Kidney tubule cell (primary cell): ENCODE results near the gene MEI4.
"Not testable (repeated sequence)": the region's sequence is repeated elsewhere in the genome, so short reads cannot be mapped to it uniquely, and the experiment has no call there.

Source experiments
- DNase-seq: peaks from one replicate; pipeline ENCODE4 v3.0.0-alpha.2; 2018; ENCODE audit warnings: low spot score

The MEI4 gene

GRCh38 chr6:77652739-77653138 is at the start of gene MEI4:
Gene MEI4 (plus strand): TSS chr6:77653039. CDS start chr6:77690672, 37,633 bp downstream.
- no peak for DNase-seq

- no peak for DNase-seq
Observed at GRCh38 chr6:77604476-77604875, 48.4 kb upstream of the MEI4 start.

GRCh38 chr6:77607004-77607403 is 45.8 kb upstream of the MEI4 start:
- no peak for DNase-seq

GRCh38 chr6:77609106-77609505 is 43.7 kb upstream of the MEI4 start:
- no peak for DNase-seq

- DNase-seq: no peak
Observed at GRCh38 chr6:77619114-77619513, 33.7 kb upstream of the MEI4 start.

GRCh38 chr6:77620278-77620882 is 32.5 kb upstream of the MEI4 start:
- peak; percentile 12 for DNase-seq

GRCh38 chr6:77624515-77624914 is 28.3 kb upstream of the MEI4 start:
- DNase-seq: no peak

GRCh38 chr6:77626426-77626825 is 26.4 kb upstream of the MEI4 start:
- no peak for DNase-seq

GRCh38 chr6:77630014-77630413 is 22.8 kb upstream of the MEI4 start:
- no peak for DNase-seq

- no peak for DNase-seq
Observed at GRCh38 chr6:77633471-77633870, 19.4 kb upstream of the MEI4 start.

GRCh38 chr6:77633993-77634715 is 18.7 kb upstream of the MEI4 start:
- no peak for DNase-seq

- no peak for DNase-seq
Observed at GRCh38 chr6:77638129-77638830, 14.6 kb upstream of the MEI4 start.

GRCh38 chr6:77644102-77644705 is 8.6 kb upstream of the MEI4 start:
- DNase-seq: no peak

GRCh38 chr6:77650098-77650663 is 2.7 kb upstream of the MEI4 start:
- peak; percentile 77 for DNase-seq

GRCh38 chr6:77653816-77654215 is 977 bp downstream of the MEI4 start:
- no peak for DNase-seq

- DNase-seq: not testable (repeated sequence)
Observed at GRCh38 chr6:77655035-77655434, 2.2 kb downstream of the MEI4 start.

- DNase-seq: peak; percentile 21
Observed at GRCh38 chr6:77656999-77657764, 4.3 kb downstream of the MEI4 start.

- DNase-seq: no peak
Observed at GRCh38 chr6:77666340-77666739, 13.5 kb downstream of the MEI4 start.

GRCh38 chr6:77666846-77667245 is 14.0 kb downstream of the MEI4 start:
- no peak for DNase-seq

- no peak for DNase-seq
Observed at GRCh38 chr6:77669913-77670312, 17.1 kb downstream of the MEI4 start.

GRCh38 chr6:77674211-77674610 is 21.4 kb downstream of the MEI4 start:
- no peak for DNase-seq

GRCh38 chr6:77678048-77678447 is 25.2 kb downstream of the MEI4 start:
- DNase-seq: no peak
